Activated CD4-positive, CD25-positive, alpha-beta regulatory T cell (primary cell): Measurements from ENCODE around the gene ETNK1.
A peak's percentile ranks its signal among the peaks of the same experiment; 100 is the strongest.
"Not testable (repeated sequence)": the region's sequence is repeated elsewhere in the genome, so short reads cannot be mapped to it uniquely, and the experiment has no call there.

Source experiments
- DNase-seq, 4 experiments: peaks; one replicate each; lab custom pipeline; 2025; lab: John Stamatoyannopoulos, UW

The ETNK1 gene

GRCh38 chr12:22624870-22625761, at the start of gene ETNK1:
TSS of gene ETNK1 (plus strand) at chr12:22625171. CDS start at chr12:22625431, 260 bp downstream.
- peak; percentile 70 to 74 (median 73) for DNase-seq

- no peak for DNase-seq
These were observed 48.9 kb upstream of the ETNK1 start for GRCh38 chr12:22576065-22576464.

GRCh38 chr12:22576473-22576872, 48.5 kb upstream of the ETNK1 start:
- no peak for DNase-seq

GRCh38 chr12:22577667-22578066, 47.3 kb upstream of the ETNK1 start:
- DNase-seq: no peak

- DNase-seq: no peak
These were observed 46.6 kb upstream of the ETNK1 start for GRCh38 chr12:22578328-22578727.

GRCh38 chr12:22588817-22589216, 36.2 kb upstream of the ETNK1 start:
- no peak for DNase-seq

- DNase-seq: no peak
These were observed 31.1 kb upstream of the ETNK1 start for GRCh38 chr12:22593864-22594263.

- not testable (repeated sequence) for DNase-seq
These were observed 27.4 kb upstream of the ETNK1 start for GRCh38 chr12:22597539-22597938.

- no peak for DNase-seq
These were observed 26.7 kb upstream of the ETNK1 start for GRCh38 chr12:22598141-22598762.

GRCh38 chr12:22598763-22599161, 26.2 kb upstream of the ETNK1 start:
- DNase-seq: no peak

- DNase-seq: no peak
These were observed 24.8 kb upstream of the ETNK1 start for GRCh38 chr12:22600181-22600580.

GRCh38 chr12:22609501-22609900, 15.5 kb upstream of the ETNK1 start:
- DNase-seq: no peak

- DNase-seq: no peak
These were observed 14.8 kb upstream of the ETNK1 start for GRCh38 chr12:22610131-22610530.

GRCh38 chr12:22612822-22613221, 12.1 kb upstream of the ETNK1 start:
- not testable (repeated sequence) for DNase-seq

GRCh38 chr12:22615963-22616501, 8.9 kb upstream of the ETNK1 start:
- DNase-seq: no peak

GRCh38 chr12:22617630-22618029, 7.3 kb upstream of the ETNK1 start:
- DNase-seq: no peak

GRCh38 chr12:22624548-22624869, 462 bp upstream of the ETNK1 start:
- DNase-seq: no peak

GRCh38 chr12:22625762-22626294, 857 bp downstream of the ETNK1 start:
- peak in 1 of 4 experiments; percentile 14 for DNase-seq

- DNase-seq: no peak
These were observed 1.4 kb downstream of the ETNK1 start for GRCh38 chr12:22626406-22626805.

GRCh38 chr12:22627371-22627770, 2.4 kb downstream of the ETNK1 start:
- DNase-seq: no peak

GRCh38 chr12:22628228-22628627, 3.3 kb downstream of the ETNK1 start:
- DNase-seq: no peak

GRCh38 chr12:22631863-22632463, 7.0 kb downstream of the ETNK1 start:
- DNase-seq: no peak

- no peak for DNase-seq
These were observed 9.9 kb downstream of the ETNK1 start for GRCh38 chr12:22634883-22635282.
